ENCODE data around the gene DLG2.
A peak's percentile ranks its signal among the peaks of the same experiment; 100 is the strongest.

Gene DLG2

DNA sequence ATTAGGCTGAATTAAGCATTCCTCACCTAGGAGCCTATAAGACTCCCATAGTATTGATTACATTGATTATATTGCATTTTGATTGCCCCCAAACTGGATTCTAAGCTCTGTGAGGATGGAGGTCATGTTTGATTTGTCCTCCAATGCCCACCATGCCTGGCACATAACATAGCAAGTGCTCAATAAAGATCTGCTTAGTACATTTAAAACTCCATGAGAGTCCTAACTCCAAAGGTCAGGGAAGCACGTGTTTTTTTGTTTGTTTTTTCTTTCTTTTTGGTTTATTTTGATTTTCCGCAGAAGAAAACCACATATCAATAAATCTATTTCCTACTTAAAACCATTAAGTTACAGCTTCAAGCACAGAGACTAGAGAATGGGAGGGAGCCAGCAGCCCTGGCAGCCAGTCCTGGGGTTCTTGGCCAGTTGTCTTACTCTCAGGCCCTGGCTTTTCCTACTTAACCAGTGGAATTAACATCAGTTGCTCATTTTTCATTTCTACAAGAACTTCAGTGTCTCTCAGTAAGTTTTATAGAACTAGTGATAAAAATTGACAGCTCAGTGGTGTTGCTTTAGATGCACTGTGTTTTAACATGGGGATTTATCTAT lies 1911.1 kb downstream of the DLG2 start:
- Histone ChIP-seq H3K4me3 (ENCODE audit: low read depth, low read length) (no peak overlapping the region), H3K9me3 (ENCODE audit: severe bottlenecking) (no peaks in the 10 kb centered on the region), H3K27ac (no peak overlapping the region), H3K36me3 (no peaks in the 10 kb centered on the region), H3K27me3 (ENCODE audit: insufficient read depth, low read depth, severe bottlenecking) (no peaks in the 10 kb centered on the region)
- no peak for TF ChIP-seq CTCF (IDR thresholded peaks at IDR 0.05; ENCODE audit: low read depth, low read length)
- DNase-seq, result no peak

- no peak for TF ChIP-seq CTCF (IDR thresholded peaks at IDR 0.05; ENCODE audit: low read depth, low read length)
- Histone ChIP-seq H3K4me3 (ENCODE audit: low read depth, low read length) (no peak overlapping the region), H3K9me3 (ENCODE audit: severe bottlenecking) (no peaks in the 10 kb centered on the region), H3K27ac (no peak overlapping the region), H3K27me3 (ENCODE audit: insufficient read depth, low read depth, severe bottlenecking) (no peaks in the 10 kb centered on the region), H3K36me3 (no peaks in the 10 kb centered on the region)
- no peak for DNase-seq
These were observed 1913.4 kb downstream of the DLG2 start for GRCh38 chr11:83713708-83714107.

- no peak for DNase-seq
- Histone ChIP-seq H3K27ac (no peak overlapping the region), H3K27me3 (ENCODE audit: insufficient read depth, low read depth, severe bottlenecking) (no peaks in the 10 kb centered on the region), H3K36me3 (no peaks in the 10 kb centered on the region), H3K4me3 (ENCODE audit: low read depth, low read length) (no peak overlapping the region), H3K9me3 (ENCODE audit: severe bottlenecking) (no peaks in the 10 kb centered on the region)
- peak; percentile 25; the same call in 1 of the 2 replicates for TF ChIP-seq CTCF (IDR thresholded peaks at IDR 0.05; ENCODE audit: low read depth, low read length)
These were observed 1916.0 kb downstream of the DLG2 start for GRCh38 chr11:83711106-83711527.

DNA sequence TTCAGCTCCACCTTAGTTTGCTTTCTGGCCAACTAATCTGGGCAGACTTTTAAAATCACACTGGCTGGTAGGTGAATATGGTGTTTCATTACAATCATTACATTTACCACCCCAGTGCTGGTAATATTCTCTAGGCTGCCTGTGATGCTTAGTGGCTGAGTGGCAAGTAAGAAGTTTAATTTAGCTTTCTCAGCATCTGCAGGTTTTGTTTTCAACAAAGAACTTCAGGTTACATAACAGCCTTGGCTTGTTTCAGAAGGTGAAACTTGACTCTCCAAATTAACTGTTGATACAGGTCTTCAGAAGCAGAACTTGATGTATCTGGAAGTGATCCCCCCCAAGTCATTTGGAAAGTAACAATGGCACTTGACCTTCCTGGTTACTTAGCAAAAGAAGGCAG lies 1917.7 kb downstream of the DLG2 start:
- no peak for TF ChIP-seq CTCF (IDR thresholded peaks at IDR 0.05; ENCODE audit: low read depth, low read length)
- no peak overlapping the region for H3K27ac ChIP-seq
- no peaks in the 10 kb centered on the region for H3K36me3 ChIP-seq
- DNase-seq, result no peak
- H3K4me3 ChIP-seq (ENCODE audit: low read depth, low read length), result no peak overlapping the region
- H3K27me3 ChIP-seq (ENCODE audit: insufficient read depth, low read depth, severe bottlenecking), result no peaks in the 10 kb centered on the region
- H3K9me3 ChIP-seq (ENCODE audit: severe bottlenecking), result no peaks in the 10 kb centered on the region

DNA sequence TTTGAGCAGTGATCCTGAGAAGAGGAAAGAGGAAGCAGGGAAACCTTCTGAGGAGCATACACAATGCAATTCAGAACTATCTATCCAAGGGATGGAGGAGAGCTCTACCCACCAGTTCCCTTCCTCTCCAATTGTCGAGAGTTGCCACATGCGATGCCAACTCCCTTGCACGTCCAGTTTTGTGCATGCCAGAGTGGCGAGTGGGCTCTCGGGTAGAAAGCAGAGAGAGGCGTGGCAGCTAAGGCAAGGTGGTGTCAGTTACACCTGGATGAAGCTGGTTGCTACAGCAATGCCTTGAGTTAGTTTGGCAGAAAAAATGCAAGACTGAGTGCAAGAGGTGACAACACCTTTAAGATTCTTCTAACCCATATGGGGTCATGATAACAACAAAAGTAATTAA lies 1920.6 kb downstream of the DLG2 start:
- no peaks in the 10 kb centered on the region for H3K36me3 ChIP-seq
- H3K9me3 ChIP-seq (ENCODE audit: severe bottlenecking), result no peaks in the 10 kb centered on the region
- H3K4me3 ChIP-seq (ENCODE audit: low read depth, low read length), result no peak overlapping the region
- no peak overlapping the region for H3K27ac ChIP-seq
- no peak for TF ChIP-seq CTCF (IDR thresholded peaks at IDR 0.05; ENCODE audit: low read depth, low read length)
- no peaks in the 10 kb centered on the region for H3K27me3 ChIP-seq (ENCODE audit: insufficient read depth, low read depth, severe bottlenecking)
- DNase-seq, result no peak

- H3K27me3 ChIP-seq (ENCODE audit: insufficient read depth, low read depth, severe bottlenecking), result no peaks in the 10 kb centered on the region
- no peaks in the 10 kb centered on the region for H3K9me3 ChIP-seq (ENCODE audit: severe bottlenecking)
- no peak overlapping the region for H3K27ac ChIP-seq
- no peak overlapping the region for H3K4me3 ChIP-seq (ENCODE audit: low read depth, low read length)
- H3K36me3 ChIP-seq, result no peaks in the 10 kb centered on the region
- DNase-seq, result no peak
- no peak for TF ChIP-seq CTCF (IDR thresholded peaks at IDR 0.05; ENCODE audit: low read depth, low read length)
These were observed 1924.3 kb downstream of the DLG2 start for GRCh38 chr11:83702796-83703195.

All from WERI-Rb-1 (cell line).